NCI-H2227 treated with DMSO at 0.1 percent for 48 hours (cell line): ENCODE data around the gene ING5.
"Not testable (repeated sequence)": the region's sequence is repeated elsewhere in the genome, so short reads cannot be mapped to it uniquely, and the experiment has no call there.

Experiments
- DNase-seq: peaks from one replicate; lab custom pipeline; 2025; lab: John Stamatoyannopoulos, UW

ING5 gene

DNA sequence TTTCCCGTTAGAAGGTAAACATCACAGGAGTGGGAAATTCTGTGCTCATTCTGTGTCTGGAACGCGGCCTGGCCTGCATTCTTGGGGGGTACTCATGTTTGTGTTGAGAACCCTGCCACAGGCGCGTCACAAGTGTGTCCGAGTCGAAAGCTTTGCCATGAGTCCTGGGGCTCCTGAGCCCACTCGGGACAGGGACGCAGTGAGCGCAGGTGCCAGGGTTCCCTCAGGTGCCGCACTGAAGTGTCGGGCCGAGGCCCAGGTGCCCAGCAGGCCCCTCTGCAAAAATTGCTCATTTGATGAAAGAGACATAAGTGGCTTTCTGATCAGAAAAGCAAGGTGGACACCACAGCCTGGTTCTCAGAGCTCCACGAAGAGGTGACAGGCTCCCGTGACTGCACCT lies 37.3 kb downstream of the ING5 start:
- DNase-seq: no peak

- DNase-seq: no peak
Observed at GRCh38 chr2:241739651-241740050, 37.8 kb downstream of the ING5 start.

GRCh38 chr2:241741016-241741415 lies 39.2 kb downstream of the ING5 start:
- DNase-seq: no peak

- DNase-seq: no peak
Observed at GRCh38 chr2:241742320-241742939, 40.6 kb downstream of the ING5 start.

DNA sequence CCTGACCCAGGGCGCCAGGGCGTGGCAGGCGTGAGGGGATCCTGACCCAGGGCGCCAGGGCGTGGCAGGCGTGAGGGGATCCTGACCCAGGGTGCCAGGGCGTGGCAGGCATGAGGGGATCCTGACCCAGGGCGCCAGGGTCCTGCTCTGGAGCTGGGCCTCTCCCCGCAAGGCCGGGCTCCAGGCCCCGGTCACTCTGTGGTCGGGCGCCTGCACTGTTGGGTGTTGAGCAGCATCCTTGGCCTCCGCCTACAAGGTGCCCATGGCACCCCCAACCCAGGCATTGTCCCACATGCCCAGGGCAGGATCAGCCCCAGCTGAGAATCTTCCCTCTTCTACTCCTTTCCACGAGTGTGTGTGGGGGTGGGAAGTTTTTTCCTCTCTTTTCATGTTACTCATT lies 41.2 kb downstream of the ING5 start:
- DNase-seq: not testable (repeated sequence)

- no peak for DNase-seq
Observed at GRCh38 chr2:241743620-241744019, 41.8 kb downstream of the ING5 start.

GRCh38 chr2:241744028-241744754 lies 42.4 kb downstream of the ING5 start:
- DNase-seq: no peak

DNA sequence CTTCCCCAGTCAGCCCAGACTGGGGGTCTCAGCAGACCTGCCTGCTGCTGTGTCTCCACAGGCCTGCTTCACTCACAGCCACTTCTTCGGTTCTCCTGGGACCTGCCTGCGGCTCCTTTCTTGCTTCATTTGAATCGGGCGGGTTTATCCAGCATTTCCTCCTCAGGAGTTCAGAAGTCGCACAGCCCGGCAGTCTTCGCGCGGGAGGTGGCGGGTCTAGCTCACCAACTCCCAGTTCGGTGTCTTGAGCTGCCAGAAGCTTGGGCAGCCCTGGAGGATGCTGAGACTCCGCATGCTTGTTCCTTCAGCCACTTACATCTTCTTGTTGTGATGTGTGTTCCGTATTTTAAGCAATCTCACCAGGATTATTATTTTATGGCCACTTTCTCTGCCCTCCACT lies 43.4 kb downstream of the ING5 start:
- no peak for DNase-seq

DNA sequence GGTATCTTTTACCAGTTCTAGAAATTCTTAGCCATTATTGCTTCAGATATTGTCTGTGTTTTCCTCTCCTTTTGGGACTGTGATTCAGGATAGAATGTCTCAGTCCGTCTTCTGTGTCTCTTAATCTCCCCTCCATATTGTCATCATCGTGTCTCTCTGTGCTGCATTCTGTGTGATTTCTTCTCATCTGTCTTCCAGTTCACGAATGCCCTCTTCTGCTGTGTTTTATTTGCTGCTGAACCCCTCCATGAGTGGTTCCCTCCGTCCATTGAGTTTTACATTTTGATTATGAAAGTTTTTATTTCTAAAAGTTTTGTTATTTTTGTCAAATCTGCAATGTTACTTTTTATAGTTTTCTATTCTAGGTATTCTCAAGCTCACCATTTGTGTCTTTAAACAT lies 44.2 kb downstream of the ING5 start:
- DNase-seq: no peak

DNA sequence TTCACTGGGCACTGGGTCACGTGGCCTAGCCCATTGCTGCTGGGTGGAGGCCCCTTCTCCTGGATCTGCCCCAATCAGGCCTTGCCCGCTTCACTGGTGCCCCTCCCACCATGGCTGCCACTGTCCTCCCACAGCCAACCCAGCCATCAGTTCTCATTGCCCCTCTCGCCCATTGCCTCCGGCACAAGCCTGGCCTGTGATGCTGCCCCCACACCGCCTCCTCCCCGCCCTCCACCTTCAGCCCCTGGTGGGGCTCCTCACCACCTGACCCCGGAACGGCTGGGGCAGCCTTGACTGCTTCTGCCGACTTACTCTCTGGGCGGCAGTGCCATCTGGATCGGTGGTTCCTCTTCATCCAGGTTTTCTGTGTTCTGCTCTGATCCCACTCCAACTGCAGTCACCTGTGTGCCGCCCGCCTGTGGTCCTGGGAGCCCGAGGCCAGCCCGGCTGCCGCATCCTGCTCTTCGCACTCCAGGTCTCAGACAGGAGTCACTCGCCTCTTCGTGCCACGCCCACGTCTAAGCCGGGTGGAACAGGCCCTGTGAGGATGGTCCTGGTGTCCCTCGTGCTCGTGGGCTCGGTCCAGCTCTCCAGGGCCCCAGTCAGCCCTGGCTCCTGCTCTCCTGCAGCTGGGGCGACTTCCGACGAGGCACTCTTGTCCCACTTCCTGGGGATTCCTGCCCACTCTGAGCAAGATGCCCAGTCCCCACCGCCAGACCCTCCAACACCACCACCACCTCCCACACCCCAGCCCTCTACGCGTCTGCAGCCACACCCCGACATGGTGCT lies 46.8 kb downstream of the ING5 start:
- DNase-seq: no peak

DNA sequence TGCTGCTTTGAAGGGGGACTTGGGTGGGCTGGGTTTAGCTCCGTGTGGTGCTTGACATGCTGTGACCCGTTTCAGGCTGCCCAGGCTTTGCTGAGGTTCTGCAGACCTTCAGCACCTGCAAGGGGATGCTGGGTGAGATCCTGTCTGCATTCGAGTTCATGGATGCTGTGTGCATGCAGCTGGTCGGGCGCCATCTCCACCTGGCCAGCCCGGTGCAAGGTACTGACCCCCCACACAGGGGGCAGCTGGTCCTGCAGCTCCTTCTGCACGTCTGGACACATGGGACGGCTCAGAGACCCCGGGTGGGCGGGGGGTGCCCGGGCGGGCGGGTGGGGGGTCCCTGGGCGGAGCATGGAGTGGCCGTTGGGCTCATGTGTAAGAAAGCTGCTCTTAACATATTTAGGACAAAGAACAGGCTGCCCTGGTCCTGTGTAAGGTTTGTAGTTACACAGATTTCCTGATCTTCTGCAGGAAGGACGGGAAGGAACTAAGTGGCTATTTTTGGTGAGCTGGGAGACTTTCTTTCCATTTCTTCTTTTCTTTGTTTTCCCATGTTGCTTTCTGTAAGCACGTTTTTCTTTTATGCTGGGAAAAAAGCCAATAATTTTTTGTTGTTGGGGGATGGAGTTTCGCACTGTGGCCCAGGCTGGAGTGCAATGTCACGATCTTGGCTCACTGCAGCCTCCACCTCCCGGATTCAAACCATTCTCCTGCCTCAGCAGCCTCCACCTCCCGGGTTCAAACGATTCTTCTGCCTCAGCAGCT lies 48.4 kb downstream of the ING5 start:
- no peak for DNase-seq

- no peak for DNase-seq
Observed at GRCh38 chr2:241751152-241751551, 49.3 kb downstream of the ING5 start.

- no peak for DNase-seq
Observed at GRCh38 chr2:241751776-241752175, 49.9 kb downstream of the ING5 start.

- no peak for DNase-seq
Observed at GRCh38 chr2:241752253-241752652, 50.4 kb downstream of the ING5 start.

DNA sequence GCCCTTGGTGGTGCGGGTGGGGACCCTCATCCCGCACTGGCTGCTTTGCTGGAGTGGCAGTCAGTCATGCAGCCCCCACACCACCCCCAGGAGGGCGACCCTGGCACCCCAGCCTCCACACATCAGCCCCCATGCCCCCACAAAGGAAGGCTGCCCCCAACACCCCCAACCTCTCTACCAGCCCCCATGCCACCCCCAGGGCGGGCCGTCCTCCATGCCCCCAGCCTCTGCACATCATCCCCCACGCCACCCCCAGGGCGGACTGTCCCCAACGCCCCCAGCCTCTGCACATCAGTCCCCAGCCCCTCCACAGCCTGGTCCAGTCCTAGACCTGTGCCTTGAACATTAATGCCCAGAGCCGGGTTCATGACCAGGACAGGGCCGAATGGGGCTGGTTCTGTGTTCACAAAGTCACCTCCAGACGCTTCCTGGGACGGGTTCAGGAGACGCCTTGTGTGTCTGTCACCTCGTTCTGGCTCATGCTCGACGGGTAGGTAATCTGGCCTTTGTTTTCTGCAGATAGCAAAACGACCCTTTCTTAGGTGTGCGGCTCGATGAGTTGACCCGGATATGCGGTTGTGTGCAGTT lies 50.9 kb downstream of the ING5 start:
- DNase-seq: no peak

GRCh38 chr2:241753493-241753892 lies 51.7 kb downstream of the ING5 start:
- no peak for DNase-seq

DNA sequence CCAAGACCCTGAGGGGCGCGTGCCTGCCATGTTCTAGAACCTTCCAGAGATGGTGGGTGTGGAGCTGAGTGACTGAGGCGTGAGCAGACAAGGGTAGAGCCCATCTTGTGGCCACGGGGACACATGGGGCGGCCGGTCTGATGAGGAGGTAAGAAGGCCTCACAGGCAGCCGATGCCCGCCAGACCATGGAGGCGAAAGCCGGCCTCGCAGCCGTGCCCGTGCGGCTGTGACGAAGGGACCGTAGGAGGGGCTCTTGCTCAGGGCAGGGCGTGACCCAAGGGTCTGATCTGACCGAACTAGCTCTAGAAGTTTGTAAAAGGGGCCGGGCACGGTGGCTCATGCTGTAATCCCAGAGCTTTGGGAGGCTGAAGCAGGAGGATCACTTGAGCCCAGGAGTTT lies 52.2 kb downstream of the ING5 start:
- no peak for DNase-seq

DNA sequence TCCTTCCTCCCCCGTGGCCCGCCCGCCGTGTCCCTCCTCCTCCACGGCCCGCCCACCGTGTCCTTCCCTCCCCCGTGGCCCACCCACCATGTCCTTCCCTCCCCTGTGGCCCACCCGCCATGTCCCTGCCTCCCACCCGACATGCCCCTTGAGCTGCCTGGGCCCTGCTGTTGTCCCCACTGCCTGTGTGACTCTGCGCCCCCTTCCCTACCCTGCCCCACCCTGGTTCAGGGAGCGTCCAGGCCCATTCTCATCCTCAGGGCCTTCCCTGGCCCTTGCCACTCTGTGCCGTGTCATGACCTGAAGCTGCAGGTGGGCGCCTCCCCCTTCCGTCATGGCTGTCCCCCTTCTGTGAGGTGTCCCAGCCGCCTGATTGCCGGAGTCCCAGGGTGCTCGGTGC lies 53.3 kb downstream of the ING5 start:
- DNase-seq: no peak

DNA sequence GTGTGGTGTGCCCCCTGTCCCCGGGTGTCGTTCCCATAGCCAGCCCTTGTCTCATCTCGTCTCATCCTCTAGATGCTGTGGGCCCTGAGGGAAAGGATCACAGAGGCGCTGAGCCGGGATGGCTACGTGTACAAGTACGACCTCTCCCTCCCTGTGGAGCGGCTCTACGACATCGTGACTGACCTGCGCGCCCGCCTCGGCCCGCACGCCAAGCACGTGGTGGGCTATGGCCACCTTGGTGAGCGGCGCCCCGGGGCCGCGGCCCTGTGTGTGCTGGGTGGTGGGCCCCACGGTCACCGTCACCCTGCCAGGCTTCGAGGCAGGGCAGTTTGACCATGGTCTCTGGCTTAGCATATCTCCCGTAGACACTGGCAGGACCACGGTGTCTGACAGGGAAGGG lies 53.9 kb downstream of the ING5 start:
- DNase-seq: no peak

DNA sequence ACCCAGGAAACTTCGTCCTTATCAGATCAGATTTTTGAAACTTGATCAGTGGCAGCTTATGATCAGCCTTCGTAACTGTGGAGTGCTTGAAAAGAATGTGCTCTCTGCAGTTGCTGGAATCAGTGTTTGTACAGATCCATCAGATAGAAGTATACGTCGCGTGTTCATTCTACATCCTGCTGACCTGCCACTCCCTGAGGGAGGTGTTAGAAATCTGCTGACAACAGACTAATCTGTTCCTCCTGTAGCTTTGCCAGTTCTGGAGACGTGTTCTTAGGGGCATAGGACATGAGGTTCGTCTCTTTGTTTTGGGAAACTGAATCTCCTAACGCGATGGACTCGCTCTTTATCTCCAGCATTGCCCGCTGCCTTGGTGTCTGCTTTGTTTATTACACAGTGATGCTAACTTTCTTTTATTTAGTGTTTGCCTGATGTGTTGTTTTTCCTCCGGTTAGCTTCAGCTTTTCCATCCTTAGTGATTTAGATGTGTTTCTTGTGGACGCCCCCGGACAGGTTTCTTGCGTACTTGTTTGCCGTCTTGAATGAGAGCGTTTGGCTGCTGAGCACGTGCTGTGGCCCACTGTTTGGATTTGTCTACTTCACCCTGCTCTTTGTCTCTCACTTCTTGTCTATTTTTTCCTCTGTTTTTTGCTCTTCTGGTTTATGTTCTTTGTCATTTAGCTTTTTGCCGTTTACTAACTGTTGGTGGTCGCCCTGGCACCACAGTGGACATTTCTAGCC lies 57.4 kb downstream of the ING5 start:
- no peak for DNase-seq

GRCh38 chr2:241759893-241760292 lies 58.1 kb downstream of the ING5 start:
- DNase-seq: not testable (repeated sequence)
